Tibial nerve (tissue), 4 donors: Measurements from ENCODE around the gene CST7. TPM values are rescaled to one million over a fixed set of nuclear protein-coding genes. Genes with fewer than 3 reads are reported as not detected.

Experiments used
- DNase-seq, 2 donors: peaks; one replicate each; pipeline ENCODE4 v3.0.0-alpha.2; 2019; ENCODE audit warnings: low spot score in 2 of 2
- H3K27ac ChIP-seq, 4 donors: fragments of 200-600 bp; sonication (generic) in 3 of 4; one replicate each; pipeline ENCODE4 v1.5.1; 2017 to 2019; ENCODE audit warnings: mild to moderate bottlenecking in 1 of 4
- H3K27me3 ChIP-seq, 2 donors: fragments of 200-600 bp; sonication (generic) in 1 of 2; one replicate each; pipeline versions ENCODE4 v1.5.1 to v1.6.0; 2017 to 2019
- H3K36me3 ChIP-seq, 3 donors: fragments of 200-600 bp; sonication (generic); one replicate each; pipeline ENCODE4 v1.5.1; 2018 to 2019
- H3K4me1 ChIP-seq, 4 donors: fragments of 200-600 bp; sonication (generic) in 3 of 4; one replicate each; pipeline ENCODE4 v1.5.1; 2017 to 2019
- H3K4me3 ChIP-seq, 4 donors: fragments of 200-600 bp; sonication (generic) in 3 of 4; one replicate each; pipeline ENCODE4 v1.5.1; 2017 to 2019; ENCODE audit warnings: mild to moderate bottlenecking in 1 of 4, moderate library complexity in 1 of 4
- H3K9me3 ChIP-seq, 4 donors: fragments of 200-600 bp; sonication (generic) in 3 of 4; one replicate each; pipeline ENCODE4 v1.5.1; 2017 to 2019
- EP300 ChIP-seq, 2 donors: sonication (generic); formaldehyde crosslinking; IDR thresholded peaks; one replicate each; pipeline ENCODE4 v1.6.1; 2017; ENCODE audit warnings: antibody characterized with exemption in 2 of 2, mild to moderate bottlenecking in 1 of 2
- POLR2A ChIP-seq, 2 donors: fragments of 450-650 bp; IDR thresholded peaks; one replicate each; pipeline ENCODE4 v1.6.1; 2017; ENCODE audit warnings: antibody characterized with exemption in 2 of 2, mild to moderate bottlenecking in 2 of 2, moderate library complexity in 2 of 2
- WGBS, 2 donors: methylation state at CpG; one replicate each; pipeline ENCODE4 v1.1.5; 2018; 5-methylcytosine and 5-hydroxymethylcytosine counted together
- total RNA-seq, 4 donors: library from RNA; depleted of rRNA; stranded (reverse); fragments of >200 nt; gene quantifications; one replicate each; pipeline ENCODE4 v1.1.0, GENCODE V29; 2016
- TF ChIP-seq, protein P1 (sequence below), 5 experiments: fragments of 200-600 bp in 3 of 5; fragments of 450-650 bp in 2 of 5; sonication (generic) in 3 of 5; IDR thresholded peaks; one replicate each; pipeline ENCODE4 v1.5.1; 2016 to 2019; ENCODE audit warnings: antibody characterized with exemption in 5 of 5, mild to moderate bottlenecking in 3 of 5, moderate library complexity in 2 of 5

The CST7 gene
- total RNA-seq, 4 donors from 2014 or later = 0.84 to 6.1 TPM; not detected in 2

DNA sequence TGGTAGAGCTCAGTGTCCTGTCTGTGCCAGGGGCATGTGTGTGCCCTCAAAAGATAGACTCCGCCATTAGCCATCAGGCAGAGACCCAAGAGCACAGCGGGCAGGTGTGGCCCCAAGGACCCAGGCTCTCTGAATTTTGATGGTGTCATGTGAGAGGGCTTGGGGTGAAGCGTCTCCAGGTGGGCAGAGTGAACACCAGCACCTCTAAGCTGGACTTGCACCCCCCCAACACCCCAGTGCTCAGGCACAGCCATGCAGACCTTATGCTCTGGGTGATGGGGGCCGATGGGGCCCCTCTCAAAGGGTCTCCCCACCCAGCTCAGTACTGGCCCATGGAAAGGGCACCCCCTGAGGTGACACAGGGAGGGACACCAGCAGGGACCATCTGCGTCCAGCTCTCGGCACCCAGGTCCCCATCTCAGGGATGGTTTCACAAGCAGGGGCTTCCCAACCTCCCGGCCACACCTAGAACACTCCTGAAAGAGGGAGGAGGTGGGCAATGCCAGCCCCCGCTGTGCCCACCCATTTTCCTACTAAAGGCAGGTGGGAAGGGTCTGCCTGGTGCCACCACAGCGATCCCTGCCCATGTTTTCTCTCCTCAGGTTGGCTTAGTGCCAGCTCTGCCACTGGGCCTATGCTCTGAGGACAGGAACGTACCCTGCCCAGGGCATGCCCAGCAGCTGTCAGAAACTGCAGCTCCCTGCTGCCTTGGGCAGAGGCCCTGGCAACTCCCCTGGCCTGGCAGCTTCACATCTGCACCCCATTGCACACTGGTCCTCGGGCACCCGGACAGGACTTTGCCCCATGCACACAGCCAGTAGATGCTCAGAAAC lies 3.5 kb downstream of the CST7 start:
- DNase-seq = no peak
- no peak for TF ChIP-seq EP300 (IDR thresholded peaks at IDR 0.05)
- TF ChIP-seq POLR2A (IDR thresholded peaks at IDR 0.05) = no peak
- Histone ChIP-seq H3K36me3 (peaks cover 0 to 31% (median 0%) of the 10 kb centered on the region in 3 donors), H3K4me1 (no peaks in the 10 kb centered on the region), H3K4me3 (no peak overlapping the region), H3K27ac (no peak overlapping the region), H3K27me3 (no peaks in the 10 kb centered on the region), H3K9me3 (peaks cover 0 to 2% (median 0%) of the 10 kb centered on the region in 4 donors)
- 77 to 85% methylated on average over 7 to 11 of the region's 12 CpGs for WGBS, 2 donors

DNA sequence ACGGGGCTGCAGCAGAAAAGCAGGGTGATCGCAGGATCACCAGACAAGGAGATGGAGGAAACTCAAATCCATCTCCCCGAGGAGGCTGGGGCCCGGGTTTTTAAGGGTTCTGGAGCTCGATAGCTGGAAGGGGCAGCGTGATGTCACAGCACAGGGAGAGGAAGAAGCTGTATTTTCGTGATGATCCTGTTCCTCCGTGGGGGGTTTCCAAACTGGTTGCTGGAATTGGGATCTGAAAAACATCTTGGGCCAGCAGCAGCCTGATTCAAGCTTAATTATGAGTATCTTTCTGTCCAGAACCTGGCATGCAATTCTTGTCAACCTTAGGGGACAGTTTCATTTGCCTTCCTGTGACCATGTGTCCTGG lies 4.1 kb downstream of the CST7 start:
- WGBS, 2 donors = 63 to 70% methylated on average over 8 of the region's 8 CpGs
- Histone ChIP-seq H3K36me3 (peaks cover 0 to 37% (median 0%) of the 10 kb centered on the region in 3 donors), H3K27ac (no peak overlapping the region), H3K9me3 (no peaks in the 10 kb centered on the region), H3K4me3 (no peak overlapping the region), H3K27me3 (no peaks in the 10 kb centered on the region), H3K4me1 (no peaks in the 10 kb centered on the region)
- TF ChIP-seq POLR2A (IDR thresholded peaks at IDR 0.05) (no peak), EP300 (IDR thresholded peaks at IDR 0.05) (no peak)
- TF ChIP-seq, protein P1, sequence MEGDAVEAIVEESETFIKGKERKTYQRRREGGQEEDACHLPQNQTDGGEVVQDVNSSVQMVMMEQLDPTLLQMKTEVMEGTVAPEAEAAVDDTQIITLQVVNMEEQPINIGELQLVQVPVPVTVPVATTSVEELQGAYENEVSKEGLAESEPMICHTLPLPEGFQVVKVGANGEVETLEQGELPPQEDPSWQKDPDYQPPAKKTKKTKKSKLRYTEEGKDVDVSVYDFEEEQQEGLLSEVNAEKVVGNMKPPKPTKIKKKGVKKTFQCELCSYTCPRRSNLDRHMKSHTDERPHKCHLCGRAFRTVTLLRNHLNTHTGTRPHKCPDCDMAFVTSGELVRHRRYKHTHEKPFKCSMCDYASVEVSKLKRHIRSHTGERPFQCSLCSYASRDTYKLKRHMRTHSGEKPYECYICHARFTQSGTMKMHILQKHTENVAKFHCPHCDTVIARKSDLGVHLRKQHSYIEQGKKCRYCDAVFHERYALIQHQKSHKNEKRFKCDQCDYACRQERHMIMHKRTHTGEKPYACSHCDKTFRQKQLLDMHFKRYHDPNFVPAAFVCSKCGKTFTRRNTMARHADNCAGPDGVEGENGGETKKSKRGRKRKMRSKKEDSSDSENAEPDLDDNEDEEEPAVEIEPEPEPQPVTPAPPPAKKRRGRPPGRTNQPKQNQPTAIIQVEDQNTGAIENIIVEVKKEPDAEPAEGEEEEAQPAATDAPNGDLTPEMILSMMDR (IDR thresholded peaks at IDR 0.05) = no peak
- no peak for DNase-seq

DNA sequence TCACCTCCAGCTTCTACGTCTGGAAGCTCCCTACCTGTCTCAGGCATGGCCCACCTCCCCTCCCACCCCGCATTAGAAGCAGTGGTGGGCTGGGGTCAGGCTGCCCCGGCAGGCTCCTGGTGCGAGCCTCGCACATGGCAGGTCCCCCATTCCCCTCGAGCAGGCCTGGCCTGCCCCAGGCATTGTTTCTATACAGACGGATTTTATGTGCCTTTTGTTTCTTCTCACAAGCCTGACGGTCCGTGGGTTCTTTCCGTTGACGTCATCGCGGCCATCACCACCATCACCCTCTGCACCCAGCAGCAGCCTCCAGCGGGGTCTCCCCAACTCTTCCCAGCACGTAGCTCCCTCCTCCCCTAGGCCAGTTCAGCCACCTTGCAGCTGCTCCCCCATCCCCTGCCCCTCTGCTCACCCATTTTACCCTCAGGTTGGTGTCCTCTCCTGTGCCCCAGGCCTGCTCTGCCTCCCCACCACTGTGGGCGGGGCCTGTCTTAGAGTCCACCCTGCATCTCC lies 4.6 kb downstream of the CST7 start:
- WGBS, 2 donors = 77 to 80% methylated on average over 16 of the region's 16 CpGs
- DNase-seq = no peak
- Histone ChIP-seq H3K4me3 (no peak overlapping the region), H3K27ac (peak overlapping the region in 2 of 4 donors; percentile 13 to 16), H3K4me1 (no peaks in the 10 kb centered on the region), H3K36me3 (peaks cover 0 to 41% (median 0%) of the 10 kb centered on the region in 3 donors), H3K27me3 (no peaks in the 10 kb centered on the region), H3K9me3 (no peaks in the 10 kb centered on the region)
- TF ChIP-seq, protein P1 (IDR thresholded peaks at IDR 0.05) = no peak
- no peak for TF ChIP-seq EP300 (IDR thresholded peaks at IDR 0.05)
- TF ChIP-seq POLR2A (IDR thresholded peaks at IDR 0.05) = no peak

DNA sequence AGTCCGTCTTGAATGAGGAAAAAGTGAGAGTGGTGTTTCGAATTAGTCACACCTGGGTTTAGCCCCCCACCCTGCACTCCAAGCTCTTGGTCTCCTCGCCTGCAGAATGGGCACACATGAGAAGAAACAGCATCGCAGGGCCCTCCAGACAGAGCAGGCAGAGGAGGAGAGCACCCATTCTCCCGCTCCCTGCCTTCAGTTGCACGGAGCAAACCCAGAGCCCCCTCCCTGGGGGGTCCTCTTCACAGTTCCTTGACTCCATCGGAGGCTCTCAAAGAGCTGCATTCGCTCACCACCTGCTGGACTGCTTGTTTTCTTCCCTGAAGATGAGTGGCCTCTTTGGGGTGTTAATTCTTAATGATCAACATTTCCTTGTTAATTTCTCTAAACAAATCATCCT lies 5.1 kb downstream of the CST7 start:
- no peak for DNase-seq
- Histone ChIP-seq H3K4me1 (no peaks in the 10 kb centered on the region), H3K9me3 (no peaks in the 10 kb centered on the region), H3K36me3 (peaks cover 0 to 46% (median 0%) of the 10 kb centered on the region in 3 donors), H3K27ac (peak overlapping the region in 2 of 4 donors; percentile 13 to 16), H3K27me3 (no peaks in the 10 kb centered on the region), H3K4me3 (no peak overlapping the region)
- TF ChIP-seq, protein P1 (IDR thresholded peaks at IDR 0.05) = no peak
- no peak for TF ChIP-seq POLR2A (IDR thresholded peaks at IDR 0.05)
- no peak for TF ChIP-seq EP300 (IDR thresholded peaks at IDR 0.05)
- WGBS, 2 donors = 79 to 80% methylated on average over 8 of the region's 8 CpGs

DNA sequence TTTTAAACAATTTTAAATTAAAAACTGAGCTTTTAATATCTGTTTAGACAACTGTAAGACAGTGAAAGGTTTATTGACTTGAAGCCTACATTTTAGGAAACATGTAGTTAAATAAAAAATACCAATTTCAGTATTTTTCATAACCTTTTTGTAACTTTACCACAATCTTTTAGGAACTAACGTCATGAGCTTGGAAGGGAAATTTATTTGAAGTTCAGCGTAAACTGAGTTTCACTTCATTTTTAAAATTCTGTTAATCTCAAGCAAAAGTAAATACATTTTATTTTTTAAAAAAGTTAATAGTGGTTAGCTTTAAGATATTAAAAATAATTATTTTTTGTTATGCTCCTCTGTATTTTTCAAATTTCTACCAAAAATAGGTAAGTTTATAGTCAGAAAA lies 5.5 kb downstream of the CST7 start:
- Histone ChIP-seq H3K4me3 (no peak overlapping the region), H3K36me3 (peaks cover 0 to 50% (median 0%) of the 10 kb centered on the region in 3 donors), H3K27ac (peak overlapping the region in 2 of 4 donors; percentile 13 to 16), H3K9me3 (no peaks in the 10 kb centered on the region), H3K4me1 (no peaks in the 10 kb centered on the region), H3K27me3 (no peaks in the 10 kb centered on the region)
- 70 to 74% methylated on average over 2 of the region's 2 CpGs for WGBS, 2 donors
- TF ChIP-seq, protein P1 (IDR thresholded peaks at IDR 0.05) = no peak
- no peak for TF ChIP-seq EP300 (IDR thresholded peaks at IDR 0.05)
- no peak for TF ChIP-seq POLR2A (IDR thresholded peaks at IDR 0.05)
- DNase-seq = no peak
